Caco-2 (cell line): ENCODE results near the gene DNAI7. TPM values are rescaled to one million over a fixed set of nuclear protein-coding genes. Genes with fewer than 3 reads are reported as not detected.
A peak's percentile ranks its signal among the peaks of the same experiment; 100 is the strongest.

Source experiments
- BruUV-seq: library from RNA; stranded (reverse); fragments of 400-500 nt; replicated peaks from 2 replicates; lab custom pipeline; 2021; lab: Mats Ljungman, UMichigan
- CTCF ChIA-PET: fragments of 300-600 bp; sonication (Branson Sonifier 250); formaldehyde crosslinking; loops from one replicate; lab custom pipeline; 2022; ENCODE audit warnings: antibody characterized with exemption; lab: Charles Lee
- POLR2A ChIA-PET: fragments of 300-600 bp; sonication (Branson Sonifier 250); formaldehyde crosslinking; loops from one replicate; lab custom pipeline; 2022; ENCODE audit warnings: antibody characterized with exemption; lab: Charles Lee
- DNase-seq, 2 experiments: peaks; one replicate each; pipeline versions ENCODE4 v3.0.0 to v3.0.0-alpha.2; 2020 to 2022
- H3K27me3 ChIP-seq: replicated peaks from 2 replicates; pipeline ENCODE4 v1.6.0; 2011; ENCODE audit warnings: low read length; ENCODE audit not compliant: control insufficient read depth, insufficient read depth
- H3K36me3 ChIP-seq: 2 replicates; pipeline ENCODE4 v1.5.1; 2011; ENCODE audit warnings: low read length; ENCODE audit not compliant: control insufficient read depth, insufficient read depth
- H3K4me1 ChIP-seq: fragments of 250-450 bp; sonication (Bioruptor Pico); 2 replicates; pipeline ENCODE4 v1.5.1; 2020; ENCODE audit warnings: mild to moderate bottlenecking
- H3K4me3 ChIP-seq: 2 replicates; pipeline ENCODE4 v1.5.1; 2011; ENCODE audit warnings: low read depth, mild to moderate bottlenecking, control low read depth, low read length
- H3K9me3 ChIP-seq: fragments of 250-450 bp; sonication (Bioruptor Pico); 2 replicates; pipeline ENCODE4 v1.5.1; 2020; ENCODE audit warnings: mild to moderate bottlenecking, moderate library complexity
- H3K27ac Mint-ChIP-seq: one replicate; pipeline ENCODE4 v1.8.0; 2022; ENCODE audit warnings: mixed read lengths; ENCODE audit not compliant: unreplicated experiment
- H3K27me3 Mint-ChIP-seq: one replicate; pipeline ENCODE4 v1.8.0; 2022; ENCODE audit warnings: mixed read lengths; ENCODE audit not compliant: insufficient read depth, unreplicated experiment
- H3K36me3 Mint-ChIP-seq: one replicate; pipeline ENCODE4 v1.8.0; 2022; ENCODE audit warnings: mild to moderate bottlenecking, mixed read lengths; ENCODE audit not compliant: insufficient read depth, unreplicated experiment
- H3K4me1 Mint-ChIP-seq: one replicate; pipeline ENCODE4 v1.8.0; 2022; ENCODE audit warnings: low read depth, mixed read lengths; ENCODE audit not compliant: unreplicated experiment
- H3K4me3 Mint-ChIP-seq: one replicate; pipeline ENCODE4 v1.8.0; 2022; ENCODE audit warnings: mild to moderate bottlenecking, moderate library complexity, mixed read lengths; ENCODE audit not compliant: unreplicated experiment
- H3K9me3 Mint-ChIP-seq: one replicate; pipeline ENCODE4 v1.8.0; 2022; ENCODE audit warnings: mixed read lengths; ENCODE audit not compliant: unreplicated experiment
- intact Hi-C: fragments of 100-400 bp; cut with micrococcal nuclease; formaldehyde crosslinking; loops from one replicate; pipeline ENCODE4 v1.10.0; 2022; ENCODE audit not compliant: unreplicated experiment
- total RNA-seq: library from RNA; stranded (reverse); gene quantifications from 2 replicates; pipeline ENCODE4 v1.2.3, GENCODE V29; 2022
- TF ChIP-seq, protein P1 (sequence below), 2 experiments: fragments of 200-600 bp in 1 of 2; IDR thresholded peaks; 1 replicate in 1 of 2; 2 replicates in 1 of 2; pipeline versions ENCODE4 v1.5.1 to v1.8.0; 2011 to 2022; ENCODE audit warnings: antibody characterized with exemption in 1 of 2, control low read depth in 1 of 2, inconsistent platforms in 1 of 2, low read depth in 1 of 2, low read length in 1 of 2, mild to moderate bottlenecking in 1 of 2, moderate library complexity in 1 of 2; ENCODE audit not compliant: insufficient read depth in 1 of 2, severe bottlenecking in 1 of 2, unreplicated experiment in 1 of 2

DNAI7 gene
- total RNA-seq, 1 experiment from 2014 or later: 0.66 TPM

DNA sequence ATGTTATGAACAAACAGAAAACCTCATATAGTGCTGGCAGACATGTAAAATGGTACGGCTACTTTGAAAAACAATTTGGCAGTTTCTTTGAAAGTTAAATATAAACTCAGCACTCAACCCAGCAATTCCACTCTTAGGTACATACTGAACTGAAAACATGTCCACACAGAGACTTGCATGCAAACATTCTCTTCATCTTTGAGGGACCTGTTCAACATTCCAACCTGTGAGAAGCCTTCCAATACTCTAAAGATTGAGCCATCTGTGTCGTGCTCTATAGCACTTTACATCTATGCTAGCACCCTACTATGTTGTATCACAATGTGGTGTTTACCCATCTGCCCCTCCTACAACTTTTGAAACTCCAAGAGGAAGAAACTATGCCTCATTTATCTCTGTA is 79.3 kb downstream of the DNAI7 start:
- TF ChIP-seq, protein P1, sequence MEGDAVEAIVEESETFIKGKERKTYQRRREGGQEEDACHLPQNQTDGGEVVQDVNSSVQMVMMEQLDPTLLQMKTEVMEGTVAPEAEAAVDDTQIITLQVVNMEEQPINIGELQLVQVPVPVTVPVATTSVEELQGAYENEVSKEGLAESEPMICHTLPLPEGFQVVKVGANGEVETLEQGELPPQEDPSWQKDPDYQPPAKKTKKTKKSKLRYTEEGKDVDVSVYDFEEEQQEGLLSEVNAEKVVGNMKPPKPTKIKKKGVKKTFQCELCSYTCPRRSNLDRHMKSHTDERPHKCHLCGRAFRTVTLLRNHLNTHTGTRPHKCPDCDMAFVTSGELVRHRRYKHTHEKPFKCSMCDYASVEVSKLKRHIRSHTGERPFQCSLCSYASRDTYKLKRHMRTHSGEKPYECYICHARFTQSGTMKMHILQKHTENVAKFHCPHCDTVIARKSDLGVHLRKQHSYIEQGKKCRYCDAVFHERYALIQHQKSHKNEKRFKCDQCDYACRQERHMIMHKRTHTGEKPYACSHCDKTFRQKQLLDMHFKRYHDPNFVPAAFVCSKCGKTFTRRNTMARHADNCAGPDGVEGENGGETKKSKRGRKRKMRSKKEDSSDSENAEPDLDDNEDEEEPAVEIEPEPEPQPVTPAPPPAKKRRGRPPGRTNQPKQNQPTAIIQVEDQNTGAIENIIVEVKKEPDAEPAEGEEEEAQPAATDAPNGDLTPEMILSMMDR (IDR thresholded peaks at IDR 0.05; ENCODE audit: insufficient read depth in 1 of 2, low read depth in 1 of 2, low read length in 1 of 2, severe bottlenecking in 1 of 2, unreplicated experiment in 1 of 2): no peak

DNA sequence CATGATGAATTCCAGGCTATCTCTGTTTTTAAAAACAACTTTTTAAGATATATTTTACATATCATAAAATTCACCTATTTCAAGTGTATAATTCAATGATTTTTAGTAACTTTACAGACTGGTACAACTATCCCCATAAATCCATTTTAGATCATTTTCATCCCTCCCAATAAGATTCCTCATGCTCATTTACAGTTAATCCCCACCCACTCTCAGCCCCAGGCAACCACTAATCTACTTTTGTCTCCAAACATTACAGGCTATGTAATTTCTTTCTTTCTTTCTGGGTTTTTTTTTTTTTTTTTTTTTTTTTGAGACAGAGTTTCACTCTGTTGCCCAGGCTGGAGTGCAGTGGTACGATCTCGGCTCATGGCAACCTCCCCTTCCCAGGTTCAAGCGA is 81.3 kb downstream of the DNAI7 start:
- Histone ChIP-seq H3K9me3 (no peaks in the 10 kb centered on the region), H3K4me3 (no peak overlapping the region), H3K36me3 (no peaks in the 10 kb centered on the region), H3K27me3 (no peaks in the 10 kb centered on the region), H3K4me1 (peaks cover 7% of the 10 kb centered on the region; the same call in 1 of the 2 replicates)
- H3K27me3 Mint-ChIP-seq: no peaks in the 10 kb centered on the region
- peaks cover 14% of the 10 kb centered on the region for H3K4me1 Mint-ChIP-seq
- no peaks in the 10 kb centered on the region for H3K36me3 Mint-ChIP-seq
- ChIA-PET CTCF (no interaction called here), POLR2A (no interaction called here)
- intact Hi-C loops: no loop called here
- no peak overlapping the region for H3K27ac Mint-ChIP-seq
- no TSS peak for BruUV-seq
- TF ChIP-seq, protein P1 (IDR thresholded peaks at IDR 0.05; ENCODE audit: insufficient read depth in 1 of 2, low read depth in 1 of 2, low read length in 1 of 2, severe bottlenecking in 1 of 2, unreplicated experiment in 1 of 2): no peak
- H3K4me3 Mint-ChIP-seq: no peak overlapping the region
- peaks cover 11% of the 10 kb centered on the region for H3K9me3 Mint-ChIP-seq
- no peak for DNase-seq

More for the DNA sequence above, 79.3 kb downstream of the DNAI7 start:
- DNase-seq: peak in 1 of 2 experiments; percentile 55
- ChIA-PET CTCF (interaction anchor here (0.7 kb wide), 1 partner anchor 229 kb away, joined by 3 read pairs; no protein-coding TSS in a partner anchor), POLR2A (interaction anchor here (0.7 kb wide), 1 partner anchor 8 kb away, joined by 3 read pairs; no protein-coding TSS in a partner anchor)
- peaks cover 12% of the 10 kb centered on the region for H3K9me3 Mint-ChIP-seq
- H3K27ac Mint-ChIP-seq: peak overlapping the region; percentile 43
- Histone ChIP-seq H3K9me3 (no peaks in the 10 kb centered on the region), H3K36me3 (no peaks in the 10 kb centered on the region), H3K27me3 (no peaks in the 10 kb centered on the region), H3K4me1 (peaks cover 7% of the 10 kb centered on the region; the same call in 1 of the 2 replicates), H3K4me3 (no peak overlapping the region)
- peak overlapping the region; percentile 36 for H3K4me3 Mint-ChIP-seq
- intact Hi-C loops: no loop called here
- no TSS peak for BruUV-seq
- no peaks in the 10 kb centered on the region for H3K27me3 Mint-ChIP-seq
- H3K4me1 Mint-ChIP-seq: peaks cover 21% of the 10 kb centered on the region
- H3K36me3 Mint-ChIP-seq: no peaks in the 10 kb centered on the region

DNA sequence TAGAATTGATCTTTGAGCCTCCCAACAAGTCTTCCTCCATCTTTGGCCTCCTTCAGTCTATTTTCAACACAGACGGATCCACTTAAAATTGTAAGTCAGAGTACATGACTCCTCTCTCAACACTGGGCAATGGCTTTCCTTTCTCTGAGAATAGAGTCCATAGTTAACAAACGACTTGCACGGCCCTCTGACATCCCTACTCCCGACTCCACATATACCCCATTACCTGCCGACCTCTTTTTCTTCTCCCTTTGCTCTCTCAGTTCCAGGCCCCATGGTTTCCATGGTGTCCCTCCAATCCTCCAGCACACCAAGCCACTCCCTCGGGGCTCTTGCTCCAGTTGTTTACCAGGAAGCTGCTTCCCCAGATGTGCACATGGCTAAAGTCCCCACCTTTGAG is 84.7 kb downstream of the DNAI7 start:
- ChIA-PET POLR2A (no interaction called here), CTCF (no interaction called here)
- no peak for DNase-seq
- H3K27ac Mint-ChIP-seq: peak overlapping the region; percentile 1
- peaks cover under 1% of the 10 kb centered on the region; the same call in 1 of the 2 replicates for H3K4me1 ChIP-seq
- H3K27me3 ChIP-seq: no peaks in the 10 kb centered on the region
- intact Hi-C loops: no loop called here
- TF ChIP-seq, protein P1 (IDR thresholded peaks at IDR 0.05; ENCODE audit: insufficient read depth in 1 of 2, low read depth in 1 of 2, low read length in 1 of 2, severe bottlenecking in 1 of 2, unreplicated experiment in 1 of 2): no peak
- no peaks in the 10 kb centered on the region for H3K27me3 Mint-ChIP-seq
- H3K9me3 Mint-ChIP-seq: peaks cover 11% of the 10 kb centered on the region
- peaks cover 6% of the 10 kb centered on the region for H3K4me1 Mint-ChIP-seq
- H3K4me3 ChIP-seq: no peak overlapping the region
- H3K36me3 ChIP-seq: no peaks in the 10 kb centered on the region
- no TSS peak for BruUV-seq
- H3K36me3 Mint-ChIP-seq: no peaks in the 10 kb centered on the region
- no peak overlapping the region for H3K4me3 Mint-ChIP-seq
- H3K9me3 ChIP-seq: no peaks in the 10 kb centered on the region
